Frontal cortex (tissue), 4 donors: ENCODE results near the gene ACADL. TPM values are rescaled to one million over a fixed set of nuclear protein-coding genes. Genes with fewer than 3 reads are reported as not detected.
"Not testable (repeated sequence)": the region's sequence is repeated elsewhere in the genome, so short reads cannot be mapped to it uniquely, and the experiment has no call there.

Experiments
- DNase-seq, 2 donors: peaks; one replicate each; pipeline ENCODE4 v3.0.0; 2012; ENCODE audit warnings: low spot score in 2 of 2
- FAIRE-seq: peaks from 2 replicates; lab custom pipeline; 2012; peaks lifted over from hg19 to GRCh38; lab: Jason Lieb, UNC
- total RNA-seq: library from RNA; depleted of rRNA; stranded (reverse); fragments of >200 nt; gene quantifications from one replicate; pipeline ENCODE4 v1.2.3, GENCODE V29; 2014
- donor health status: control.
- donor health status: control.
- donor health status: control.

Gene ACADL
- total RNA-seq, 1 donor from 2014 or later, result 8.2 TPM

DNA sequence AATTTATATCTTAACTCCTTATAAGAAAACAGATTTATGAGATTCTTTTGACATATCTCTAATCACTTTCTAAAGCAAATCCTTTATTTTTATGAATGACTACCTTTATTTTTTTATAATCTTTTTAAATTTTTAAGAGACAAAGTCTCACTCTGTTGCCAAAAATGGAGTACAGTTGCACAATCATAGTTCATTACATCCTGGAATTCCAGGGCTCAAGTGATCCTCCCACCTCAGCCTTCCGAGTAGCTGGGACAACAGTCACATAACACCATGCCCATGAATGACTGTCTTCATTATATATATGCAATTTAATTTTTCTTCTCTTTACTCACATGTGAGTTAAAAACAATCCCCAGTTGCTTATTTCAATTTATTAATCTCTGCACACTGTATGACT lies 21.7 kb downstream of the ACADL start:
- no peak for FAIRE-seq

DNA sequence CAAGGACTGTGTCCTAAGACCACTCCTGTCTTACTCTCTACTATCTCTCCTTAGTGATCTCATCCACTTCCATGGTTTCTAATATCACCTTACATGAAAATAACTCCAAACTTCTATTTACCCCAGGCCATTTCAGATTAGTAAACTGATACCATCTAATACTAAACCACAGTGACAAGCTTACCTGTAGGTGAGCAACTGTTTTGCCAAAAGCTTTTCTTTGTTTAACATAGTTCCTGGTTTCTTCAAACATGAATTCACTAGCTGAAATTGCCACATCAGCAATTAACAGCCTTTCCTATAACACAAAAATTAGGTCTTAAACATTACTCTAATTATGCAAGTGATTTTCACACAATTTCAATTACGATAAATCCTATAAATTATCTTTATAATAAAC lies 22.1 kb downstream of the ACADL start:
- FAIRE-seq (peak; percentile 70), DNase-seq (no peak)

More for the DNA sequence above, 21.7 kb downstream of the ACADL start:
- no peak for DNase-seq

DNA sequence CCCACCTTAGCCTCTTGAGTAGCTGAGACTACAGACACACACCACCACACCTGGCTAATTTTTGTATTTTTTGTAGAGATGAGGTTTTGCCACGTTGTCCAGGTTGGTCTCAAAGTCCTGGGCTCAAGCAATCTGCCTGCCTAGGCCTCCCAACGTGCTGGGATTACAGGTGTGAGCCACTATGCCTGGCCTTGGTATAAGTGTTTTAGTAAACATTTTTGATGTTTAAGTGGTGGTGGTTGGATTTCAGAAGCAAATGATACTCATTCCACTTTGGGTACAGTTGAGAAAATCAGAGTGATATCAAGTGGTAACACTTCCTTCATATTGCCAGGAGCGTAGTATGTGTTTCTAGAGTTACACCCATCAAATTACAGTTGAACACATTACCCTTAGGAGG lies 25.4 kb downstream of the ACADL start:
- FAIRE-seq (no peak), DNase-seq (no peak)

DNA sequence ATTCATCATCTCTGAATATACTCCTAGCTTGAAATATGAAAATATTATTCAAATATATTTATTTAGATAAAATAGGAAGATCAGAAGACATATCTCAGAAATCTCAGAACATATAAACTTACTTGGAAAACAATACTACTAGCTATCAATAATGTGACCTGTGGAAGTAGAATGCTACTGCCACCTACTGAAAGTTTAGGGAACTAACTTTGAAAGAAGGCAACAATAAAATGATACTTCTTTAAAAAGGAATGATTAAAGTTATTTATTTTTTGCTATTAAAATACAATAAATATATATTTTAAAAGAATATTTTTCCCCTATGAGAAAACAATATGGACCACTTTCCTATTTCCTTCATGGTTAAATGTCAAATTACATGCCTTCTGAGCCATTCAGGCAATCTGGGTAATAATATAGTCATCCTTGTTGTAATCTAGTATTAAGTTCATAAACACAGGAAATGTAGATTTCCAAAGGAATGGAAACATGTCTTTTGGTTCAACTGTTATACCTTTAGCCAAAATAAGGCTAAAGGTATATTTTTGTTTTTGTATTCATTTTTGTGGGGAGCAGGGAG lies 26.0 kb downstream of the ACADL start:
- no peak for DNase-seq
- peak; percentile 99 for FAIRE-seq

DNA sequence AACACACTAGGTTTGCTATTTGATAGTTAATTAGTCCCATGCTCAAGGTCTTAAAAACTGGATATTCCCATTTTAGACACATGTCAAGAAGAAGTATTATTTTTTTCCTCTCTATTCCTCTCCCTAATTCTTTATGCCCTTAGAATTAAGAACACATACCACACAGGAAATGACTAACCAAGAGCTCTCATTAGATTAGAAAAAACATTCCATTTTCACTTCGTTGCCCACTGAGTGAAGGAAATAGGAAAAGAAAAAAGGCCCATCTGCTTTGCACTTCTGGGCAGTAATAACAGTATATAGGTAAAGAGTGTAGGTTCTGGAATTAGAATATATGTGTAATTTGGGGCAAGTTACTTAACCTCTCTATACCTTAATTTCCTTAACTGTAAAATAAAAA lies 26.9 kb downstream of the ACADL start:
- FAIRE-seq (no peak), DNase-seq (no peak)

DNA sequence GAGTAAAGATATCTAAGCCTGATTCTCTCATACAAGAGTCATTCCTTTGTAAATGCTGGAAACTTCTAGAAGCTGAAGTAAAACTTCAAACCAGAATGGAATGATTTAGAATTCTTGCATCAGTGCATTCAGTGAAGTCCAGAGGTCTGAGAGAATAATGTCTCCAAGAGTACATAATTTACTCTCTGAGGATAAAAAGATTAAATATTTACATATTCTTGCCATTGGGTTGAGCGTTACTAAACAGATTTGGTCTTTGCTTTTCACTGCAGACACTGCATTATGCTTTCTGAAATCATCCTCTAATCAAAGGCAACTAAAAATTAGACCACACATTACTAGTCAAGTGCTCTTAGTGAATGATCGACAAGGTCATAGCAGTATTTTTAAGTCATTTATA lies 27.5 kb downstream of the ACADL start:
- FAIRE-seq (no peak), DNase-seq (no peak)

DNA sequence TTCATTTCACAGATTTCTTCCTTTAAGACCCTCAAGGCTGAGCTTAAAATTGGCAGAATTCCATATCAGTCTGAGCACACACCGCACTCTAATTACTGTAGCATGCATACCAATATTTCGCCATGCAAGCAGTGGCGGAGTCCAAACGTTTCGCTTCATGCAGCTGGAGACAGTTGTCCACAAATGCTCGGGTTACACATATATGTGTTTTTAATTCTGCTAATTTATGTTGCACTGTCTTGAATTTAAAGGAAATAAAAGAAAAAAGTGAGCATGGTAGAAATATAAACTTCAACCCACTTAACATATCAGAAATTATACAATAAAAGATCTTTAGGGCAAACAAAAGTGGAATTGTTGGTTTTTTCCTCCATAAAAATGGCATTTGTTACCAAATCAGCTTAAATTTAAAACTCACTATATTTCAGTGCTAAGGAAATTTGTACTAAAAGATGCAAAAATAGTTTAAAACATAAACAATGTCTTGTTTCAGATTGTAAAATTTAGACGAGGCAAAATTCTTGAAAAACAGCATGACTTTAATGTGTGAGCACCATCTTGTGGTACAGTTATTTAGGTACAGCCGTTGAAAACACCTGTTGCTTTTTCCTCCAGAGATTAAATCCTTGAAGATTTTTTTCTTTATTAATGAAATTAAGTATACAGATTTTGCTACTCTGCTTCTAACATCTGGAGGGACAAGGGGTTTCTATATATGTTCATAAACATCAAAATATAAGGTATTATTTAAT lies 30.0 kb downstream of the ACADL start:
- peak in 1 of 2 donors; percentile 28 for DNase-seq

DNA sequence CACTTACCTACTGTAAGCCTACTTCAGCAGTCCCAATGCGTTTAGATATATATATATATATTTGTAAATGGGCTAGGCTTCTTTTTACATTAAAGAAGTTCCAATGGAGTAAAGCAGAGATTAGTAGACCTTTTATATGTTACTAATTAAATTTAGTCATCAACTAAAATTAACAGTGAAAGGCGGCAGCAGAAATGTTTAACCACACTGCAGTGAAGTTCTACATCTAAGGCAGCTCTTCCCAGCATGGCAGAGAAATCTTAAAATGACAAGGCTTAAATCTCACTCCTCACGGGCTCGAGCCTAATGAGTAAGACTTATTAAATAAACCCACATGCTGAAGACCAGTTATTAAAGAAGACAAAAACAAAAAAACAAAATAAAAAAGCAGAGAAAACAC lies 34.9 kb downstream of the ACADL start:
- FAIRE-seq (no peak), DNase-seq (no peak)

More for the DNA sequence above, 30.0 kb downstream of the ACADL start:
- FAIRE-seq, result peak; percentile 98

DNA sequence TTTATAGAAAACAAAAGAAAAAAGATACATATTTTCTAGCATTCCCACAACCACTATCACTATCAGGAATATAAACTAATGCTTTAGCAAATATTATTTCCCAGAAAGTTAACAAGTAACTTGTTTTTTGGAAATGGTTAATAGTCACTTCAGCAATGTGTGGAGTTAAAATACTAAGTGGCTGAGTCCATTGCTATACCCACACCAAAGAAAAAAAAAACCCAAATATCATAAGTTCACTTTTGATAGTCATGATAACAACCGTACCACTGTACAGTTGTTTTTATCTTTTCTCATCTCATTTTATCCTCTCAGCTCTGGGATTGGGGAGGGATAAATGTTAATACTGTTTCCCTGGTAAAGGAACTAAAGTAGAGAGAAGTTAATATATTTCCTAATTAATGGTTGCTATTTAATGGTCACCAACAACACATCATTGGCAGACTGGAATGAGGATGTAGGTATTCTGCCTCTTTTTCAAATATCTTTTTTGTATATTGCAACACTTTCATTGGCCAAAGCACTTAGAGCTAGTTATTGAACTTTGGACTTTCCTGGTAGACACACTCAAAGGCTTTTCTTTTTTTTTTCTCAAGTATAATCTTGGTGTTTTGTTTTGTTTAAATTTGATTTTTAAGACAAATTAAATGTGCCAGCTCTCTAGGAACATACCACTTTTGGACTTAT lies 35.7 kb downstream of the ACADL start:
- FAIRE-seq, result no peak

DNA sequence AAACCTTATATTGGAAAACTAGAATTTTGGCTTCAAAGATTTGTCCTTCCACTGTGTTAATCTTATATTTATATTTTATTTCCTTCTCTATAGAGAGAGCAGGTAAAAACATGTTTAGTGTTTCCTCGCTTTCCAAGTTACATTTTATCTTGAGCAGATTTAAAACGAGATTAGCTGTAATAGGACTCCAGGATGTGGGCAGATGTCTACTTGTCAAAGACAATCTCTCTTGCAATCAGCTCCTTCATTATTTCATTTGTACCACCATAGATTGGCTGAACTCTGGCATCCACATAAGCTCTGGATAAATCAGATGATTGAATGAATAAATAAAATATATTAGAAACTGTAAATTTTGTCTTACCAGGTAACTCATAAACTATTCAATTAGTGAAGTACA lies 36.5 kb downstream of the ACADL start:
- DNase-seq (no peak), FAIRE-seq (no peak)

More for the DNA sequence above, 35.7 kb downstream of the ACADL start:
- no peak for DNase-seq

DNA sequence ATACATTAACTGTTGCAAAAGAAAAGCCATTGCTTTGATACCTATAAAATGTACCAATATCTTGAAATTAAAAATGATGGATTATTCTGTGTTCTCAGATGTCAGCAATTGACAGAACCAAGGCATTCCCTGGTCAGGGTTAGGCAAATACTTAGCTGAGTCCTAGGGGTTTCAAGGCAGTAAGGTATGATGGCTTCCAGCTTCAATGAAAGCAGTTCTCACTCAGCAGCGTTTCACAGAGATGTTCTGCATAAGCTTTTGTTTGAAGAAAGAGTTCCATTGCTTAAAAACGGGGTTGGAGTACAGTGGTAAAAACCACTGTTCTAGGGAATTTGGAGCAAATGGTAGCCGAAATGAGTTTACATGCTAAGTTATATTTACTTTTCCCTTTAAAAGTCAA lies 37.1 kb downstream of the ACADL start:
- no peak for DNase-seq
- FAIRE-seq, result no peak

DNA sequence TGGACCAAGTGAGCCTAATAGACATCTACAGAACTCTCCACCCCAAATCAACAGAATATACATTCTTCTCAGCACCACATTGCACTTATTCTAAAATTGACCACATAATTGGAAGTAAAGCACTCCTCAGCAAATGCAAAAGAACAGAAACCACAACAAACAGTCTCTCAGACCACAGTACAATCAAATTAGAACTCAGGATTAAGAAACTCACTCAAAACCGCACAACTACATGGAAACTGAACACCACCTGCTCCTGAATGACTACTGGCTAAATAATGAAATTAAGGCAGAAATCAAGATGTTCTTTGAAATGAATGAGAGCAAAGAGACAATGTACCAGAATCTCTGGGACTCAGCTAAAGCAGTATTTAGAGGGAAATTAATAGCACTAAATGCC lies 41.3 kb downstream of the ACADL start:
- DNase-seq, FAIRE-seq: not testable (repeated sequence)

DNA sequence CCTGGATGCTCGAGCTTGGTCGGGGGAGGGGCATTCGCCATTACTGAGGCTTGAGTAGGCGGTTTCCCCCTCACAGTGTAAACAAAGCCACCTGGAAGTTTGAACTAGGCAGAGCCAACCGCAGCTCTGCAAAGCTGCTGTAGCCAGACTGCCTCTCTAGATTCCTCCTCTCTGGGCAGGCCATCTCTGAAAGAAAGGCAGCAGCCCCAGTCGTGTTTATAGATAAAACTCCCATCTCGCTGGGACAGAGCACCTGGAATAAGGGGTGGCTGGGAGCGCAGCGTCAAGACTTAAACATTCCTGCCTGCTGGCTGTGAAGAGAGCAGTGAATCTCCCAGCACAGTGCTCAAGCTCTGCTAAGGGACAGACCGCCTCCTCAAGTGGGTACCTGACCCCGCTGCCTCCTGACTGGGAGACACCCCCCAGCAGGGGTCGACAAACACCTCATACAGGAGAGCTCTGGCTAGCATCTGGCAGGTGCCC lies 43.6 kb downstream of the ACADL start:
- not testable (repeated sequence) for DNase-seq, FAIRE-seq

DNA sequence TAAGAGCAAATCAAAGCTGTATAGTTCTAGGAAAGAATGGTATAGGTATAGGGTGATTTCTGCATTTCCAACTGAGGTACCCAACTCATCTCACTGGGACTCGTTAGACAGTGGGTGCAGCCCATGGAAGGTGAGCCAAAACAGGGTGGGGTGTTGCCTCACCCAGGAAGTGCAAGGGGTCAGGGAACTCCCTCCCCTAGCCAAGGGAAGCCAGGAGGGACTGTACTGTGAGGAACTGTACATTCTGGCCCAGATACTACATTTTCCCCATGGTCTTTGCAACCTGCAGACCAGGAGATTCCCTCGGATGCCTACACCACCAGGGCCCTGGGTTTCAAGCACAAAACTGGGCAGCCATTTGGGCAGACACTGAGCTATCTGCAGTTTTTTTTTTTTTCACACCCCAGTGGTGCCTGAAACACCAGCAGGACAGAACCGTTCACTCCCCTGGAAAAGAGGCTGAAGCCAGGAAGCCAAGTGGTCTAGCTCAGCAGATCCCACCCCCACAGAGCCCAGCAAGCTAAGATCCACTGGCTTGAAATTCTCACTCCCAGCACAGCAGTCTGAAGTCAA lies 44.1 kb downstream of the ACADL start:
- DNase-seq, FAIRE-seq: not testable (repeated sequence)

DNA sequence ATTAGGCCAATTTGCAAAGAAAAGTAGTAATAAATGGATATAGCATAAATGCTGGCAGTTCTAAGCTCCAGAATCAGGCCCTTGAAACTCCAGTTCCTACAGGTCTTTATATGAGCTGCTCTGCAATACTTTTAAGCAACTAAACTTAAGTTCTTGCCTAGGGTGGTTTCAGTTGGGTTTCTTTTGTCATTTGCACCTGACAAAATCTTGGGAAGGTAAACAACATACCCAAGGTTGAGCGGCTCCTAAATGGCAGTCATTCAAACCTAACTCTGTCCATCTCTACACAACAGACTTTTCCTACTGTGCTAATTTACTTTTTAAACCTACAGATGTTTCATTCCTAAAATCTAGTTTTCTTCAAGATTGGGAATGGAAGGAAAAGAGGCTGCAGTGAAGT lies 44.8 kb downstream of the ACADL start:
- DNase-seq, result no peak
- no peak for FAIRE-seq

DNA sequence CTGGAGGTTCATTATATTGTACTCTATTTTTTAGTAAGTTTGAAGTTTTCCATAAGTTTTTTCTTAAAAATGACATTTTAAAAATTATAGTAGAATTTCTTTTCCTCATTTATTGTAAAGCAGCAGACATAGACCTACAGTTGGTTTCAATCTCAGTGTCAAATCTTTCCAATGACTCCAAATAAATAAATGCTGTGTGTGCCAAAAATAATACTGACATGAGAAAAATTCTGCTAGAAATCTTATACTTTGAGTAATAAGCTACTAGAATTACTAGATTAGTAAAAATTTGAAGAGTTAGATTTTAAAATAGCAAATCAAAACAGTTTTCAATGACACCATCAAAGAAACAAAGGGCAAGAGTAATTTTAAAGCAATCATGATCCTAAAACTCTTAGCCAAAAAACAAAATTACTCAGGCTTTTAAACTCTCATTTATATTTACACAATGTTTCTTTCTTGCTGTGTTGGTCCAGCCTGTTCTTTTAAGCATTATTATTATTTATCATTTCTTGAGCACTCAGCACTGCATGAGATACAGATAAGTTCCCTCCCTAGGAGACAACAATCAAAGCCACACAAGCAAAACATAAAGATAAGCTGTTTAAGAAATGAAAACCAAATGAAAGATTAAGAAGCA lies 45.8 kb downstream of the ACADL start:
- FAIRE-seq, result peak; percentile 3

DNA sequence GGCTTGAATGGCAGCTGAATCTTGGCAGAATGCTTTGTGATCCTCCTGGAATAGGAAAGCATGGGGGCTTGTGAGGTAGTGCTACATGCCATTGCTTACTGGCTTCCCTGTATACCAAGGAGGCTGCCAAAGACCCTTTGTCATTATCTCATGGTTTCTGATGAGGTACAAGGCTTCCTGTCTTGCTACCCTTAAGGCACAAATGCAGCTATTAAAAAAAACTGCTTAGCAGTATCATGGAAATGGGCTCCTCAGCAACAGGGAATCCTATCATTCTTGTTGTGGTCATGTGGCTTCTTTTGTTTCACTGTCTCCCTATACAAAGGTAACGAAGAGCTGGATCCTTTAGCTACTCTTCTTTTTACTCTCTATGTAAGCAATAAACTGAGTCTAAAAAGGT lies 47.5 kb downstream of the ACADL start:
- FAIRE-seq (no peak), DNase-seq (no peak)

More for the DNA sequence above, 45.8 kb downstream of the ACADL start:
- DNase-seq, result no peak

DNA sequence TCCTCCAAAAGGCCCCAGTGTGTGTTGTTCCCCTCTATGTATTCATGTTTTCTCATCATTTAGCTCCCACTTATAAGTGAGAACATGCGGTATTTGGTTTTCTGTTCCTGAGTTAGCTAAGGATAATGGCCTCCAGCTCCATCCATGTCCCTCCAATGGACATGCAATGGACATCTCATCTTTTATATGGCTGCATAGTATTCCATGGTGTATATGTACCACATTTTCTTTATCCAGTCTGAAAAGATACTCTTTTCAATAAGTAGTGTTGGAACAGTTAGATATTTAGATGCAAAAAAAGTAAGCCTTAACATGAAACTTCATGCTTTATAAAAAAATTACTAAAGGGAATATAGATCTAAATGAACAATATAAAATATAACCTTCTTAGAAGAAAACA lies 48.1 kb downstream of the ACADL start:
- not testable (repeated sequence) for DNase-seq, FAIRE-seq

DNA sequence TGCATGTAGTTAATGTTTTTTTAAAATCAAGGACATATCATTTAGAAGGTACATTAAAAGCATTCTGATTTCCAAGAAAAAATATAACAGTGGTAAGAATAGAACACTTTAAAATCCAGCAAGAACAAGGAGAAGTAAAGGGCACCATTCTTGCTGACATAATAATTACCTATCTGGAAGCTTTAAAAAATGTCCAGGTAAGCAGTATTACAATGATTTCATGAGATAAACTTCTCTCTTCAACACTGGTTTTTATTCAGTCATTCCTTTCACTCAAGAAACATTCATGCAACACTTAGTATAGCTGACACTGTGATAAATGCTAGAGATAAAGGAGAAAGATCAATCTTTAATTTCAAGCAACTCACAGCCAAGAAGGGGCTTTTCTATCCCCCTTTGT lies 51.2 kb downstream of the ACADL start:
- FAIRE-seq (no peak), DNase-seq (no peak)

DNA sequence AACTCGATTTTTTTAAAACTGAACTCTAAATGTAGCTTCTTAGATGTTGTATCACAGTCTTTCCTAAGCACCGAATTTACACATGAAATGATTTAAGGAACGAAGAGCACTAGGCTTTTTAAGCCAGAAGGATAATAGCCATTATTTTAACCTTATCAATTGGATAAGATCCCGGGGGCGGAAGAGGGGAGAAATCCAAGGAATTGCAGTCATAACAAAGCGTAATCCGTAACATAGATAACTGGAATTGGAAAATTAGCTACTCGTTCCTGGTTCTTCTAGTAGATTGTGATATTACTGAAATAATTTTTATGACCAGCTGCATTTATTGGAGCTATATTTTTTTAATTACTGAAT lies 53.0 kb downstream of the ACADL start:
- no peak for DNase-seq
- FAIRE-seq, result no peak
